ENCODE results near the gene TEC. TPM values are rescaled to one million over a fixed set of nuclear protein-coding genes. Genes with fewer than 3 reads are reported as not detected.

TEC gene
- total RNA-seq, 2 experiments from 2014 or later: 2.8 TPM

GRCh38 chr4:48110452-48110978, 159.1 kb downstream of the TEC start:
- H3K36me3 ChIP-seq (ENCODE audit: insufficient read depth, low read length): peaks cover 67% of the 10 kb centered on the region

GRCh38 chr4:48109413-48110263, 160.0 kb downstream of the TEC start:
- Histone ChIP-seq H3K27ac (ENCODE audit: low read depth in 1 of 2, low read length in 2 of 2) (no peak overlapping the region), H3K4me1 (ENCODE audit: insufficient read depth, low read length) (peaks cover 5% of the 10 kb centered on the region), H3K27me3 (ENCODE audit: control insufficient read depth in 1 of 2, insufficient read depth in 2 of 2, low read length in 2 of 2) (no peaks in the 10 kb centered on the region), H3K9me3 (ENCODE audit: control insufficient read depth in 1 of 2, insufficient read depth in 1 of 2, low read length in 2 of 2) (no peaks in the 10 kb centered on the region), H3K36me3 (ENCODE audit: insufficient read depth, low read length) (peaks cover 73% of the 10 kb centered on the region), H3K4me3 (ENCODE audit: low read length) (no peak overlapping the region)
- Mint-ChIP-seq H3K36me3 (ENCODE audit: low read depth) (peaks cover 94% of the 10 kb centered on the region), H3K9me3 (no peaks in the 10 kb centered on the region), H3K4me3 (no peak overlapping the region), H3K4me1 (ENCODE audit: low read depth) (peaks cover 54% of the 10 kb centered on the region), H3K27ac (peak overlapping the region; percentile 70), H3K27me3 (no peaks in the 10 kb centered on the region)
- ATAC-seq (ENCODE audit: poor library complexity) (peak; percentile 85), DNase-seq (peak in 4 of 14 experiments; percentile 34 to 74 (median 68))
- TF ChIP-seq, protein P1, sequence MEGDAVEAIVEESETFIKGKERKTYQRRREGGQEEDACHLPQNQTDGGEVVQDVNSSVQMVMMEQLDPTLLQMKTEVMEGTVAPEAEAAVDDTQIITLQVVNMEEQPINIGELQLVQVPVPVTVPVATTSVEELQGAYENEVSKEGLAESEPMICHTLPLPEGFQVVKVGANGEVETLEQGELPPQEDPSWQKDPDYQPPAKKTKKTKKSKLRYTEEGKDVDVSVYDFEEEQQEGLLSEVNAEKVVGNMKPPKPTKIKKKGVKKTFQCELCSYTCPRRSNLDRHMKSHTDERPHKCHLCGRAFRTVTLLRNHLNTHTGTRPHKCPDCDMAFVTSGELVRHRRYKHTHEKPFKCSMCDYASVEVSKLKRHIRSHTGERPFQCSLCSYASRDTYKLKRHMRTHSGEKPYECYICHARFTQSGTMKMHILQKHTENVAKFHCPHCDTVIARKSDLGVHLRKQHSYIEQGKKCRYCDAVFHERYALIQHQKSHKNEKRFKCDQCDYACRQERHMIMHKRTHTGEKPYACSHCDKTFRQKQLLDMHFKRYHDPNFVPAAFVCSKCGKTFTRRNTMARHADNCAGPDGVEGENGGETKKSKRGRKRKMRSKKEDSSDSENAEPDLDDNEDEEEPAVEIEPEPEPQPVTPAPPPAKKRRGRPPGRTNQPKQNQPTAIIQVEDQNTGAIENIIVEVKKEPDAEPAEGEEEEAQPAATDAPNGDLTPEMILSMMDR (IDR thresholded peaks at IDR 0.05): peak; percentile 81
- intact Hi-C loops (cut with DNase I, micrococcal nuclease): loop anchor here in 1 of 2 experiments (1.0 kb wide), 1 partner anchor 32 kb away; no protein-coding TSS in a partner anchor
- ChIA-PET POLR2A (interaction anchor here (1.0 to 2.9 kb wide), 2 partner anchors 15 to 29 kb away, joined by 5 to 12 read pairs; no protein-coding TSS in a partner anchor), CTCF (interaction anchor here (1.0 to 2.7 kb wide), 6 partner anchors 12 to 32 kb away, joined by 3 to 9 read pairs (median 5); no protein-coding TSS in a partner anchor)

More at GRCh38 chr4:48110452-48110978, 159.1 kb downstream of the TEC start:
- DNase-seq (no peak), ATAC-seq (ENCODE audit: poor library complexity) (no peak)
- H3K27me3 Mint-ChIP-seq: no peaks in the 10 kb centered on the region
- Histone ChIP-seq H3K27me3 (ENCODE audit: control insufficient read depth in 1 of 2, insufficient read depth in 2 of 2, low read length in 2 of 2) (no peaks in the 10 kb centered on the region), H3K9me3 (ENCODE audit: control insufficient read depth in 1 of 2, insufficient read depth in 1 of 2, low read length in 2 of 2) (no peaks in the 10 kb centered on the region), H3K4me3 (ENCODE audit: low read length) (no peak overlapping the region), H3K4me1 (ENCODE audit: insufficient read depth, low read length) (peaks cover 5% of the 10 kb centered on the region), H3K27ac (ENCODE audit: low read depth in 1 of 2, low read length in 2 of 2) (no peak overlapping the region)
- ChIA-PET POLR2A (interaction anchor here (2.9 kb wide), 1 partner anchor 29 kb away, joined by 12 read pairs; no protein-coding TSS in a partner anchor), CTCF (interaction anchor here (1.8 to 2.7 kb wide), 3 partner anchors 19 to 29 kb away, joined by 3 to 9 read pairs (median 9); no protein-coding TSS in a partner anchor)
- H3K4me1 Mint-ChIP-seq (ENCODE audit: low read depth): peaks cover 56% of the 10 kb centered on the region
- no peaks in the 10 kb centered on the region for H3K9me3 Mint-ChIP-seq
- H3K4me3 Mint-ChIP-seq: no peak overlapping the region
- peak overlapping the region; percentile 52 for H3K27ac Mint-ChIP-seq
- H3K36me3 Mint-ChIP-seq (ENCODE audit: low read depth): peaks cover 94% of the 10 kb centered on the region
- TF ChIP-seq, protein P1 (IDR thresholded peaks at IDR 0.05): no peak
- intact Hi-C loops (cut with DNase I, micrococcal nuclease): no loop called here

DNA sequence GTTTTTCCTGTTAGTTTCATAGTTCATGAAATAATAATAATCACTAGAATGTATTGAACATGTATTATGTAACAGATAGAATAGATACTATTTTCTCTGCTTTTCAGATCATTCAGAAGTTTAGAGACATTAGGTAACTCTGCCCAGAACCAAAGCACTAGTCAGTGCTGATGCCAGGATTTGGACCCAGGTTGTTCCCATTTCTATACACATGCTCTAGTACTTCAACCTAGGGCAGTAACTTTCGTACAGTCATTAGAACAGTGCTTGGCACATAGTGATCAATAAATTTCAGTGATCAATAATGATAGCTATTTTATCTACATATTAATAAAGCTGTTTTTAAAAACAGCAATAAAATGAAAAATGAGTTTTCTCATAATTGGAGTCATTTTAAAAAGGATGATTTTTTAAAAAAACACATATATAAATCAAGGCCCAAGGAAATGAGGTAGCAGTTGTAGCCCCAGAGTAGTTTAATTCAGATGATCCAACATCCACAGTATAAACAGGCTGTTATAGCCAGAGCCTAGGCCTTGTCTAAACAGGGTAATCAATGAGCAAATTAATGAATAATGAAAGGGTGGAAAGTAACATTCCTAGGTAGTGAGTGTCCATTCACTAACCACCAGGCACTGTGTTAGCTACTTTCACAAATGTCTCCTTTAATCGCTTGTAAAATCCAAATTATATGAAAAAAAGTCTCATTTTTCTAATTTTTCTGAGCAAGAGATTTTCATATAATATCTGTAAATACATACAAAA, 161.1 kb downstream of the TEC start:
- no peaks in the 10 kb centered on the region for H3K27me3 Mint-ChIP-seq
- TF ChIP-seq, protein P1 (IDR thresholded peaks at IDR 0.05): no peak
- H3K4me3 Mint-ChIP-seq: no peak overlapping the region
- Histone ChIP-seq H3K4me3 (ENCODE audit: low read length) (no peak overlapping the region), H3K9me3 (ENCODE audit: control insufficient read depth in 1 of 2, insufficient read depth in 1 of 2, low read length in 2 of 2) (no peaks in the 10 kb centered on the region), H3K36me3 (ENCODE audit: insufficient read depth, low read length) (peaks cover 79% of the 10 kb centered on the region), H3K27me3 (ENCODE audit: control insufficient read depth in 1 of 2, insufficient read depth in 2 of 2, low read length in 2 of 2) (no peaks in the 10 kb centered on the region), H3K4me1 (ENCODE audit: insufficient read depth, low read length) (peaks cover 2% of the 10 kb centered on the region), H3K27ac (ENCODE audit: low read depth in 1 of 2, low read length in 2 of 2) (no peak overlapping the region)
- no peaks in the 10 kb centered on the region for H3K9me3 Mint-ChIP-seq
- H3K4me1 Mint-ChIP-seq (ENCODE audit: low read depth): peaks cover 43% of the 10 kb centered on the region
- H3K36me3 Mint-ChIP-seq (ENCODE audit: low read depth): peaks cover 89% of the 10 kb centered on the region
- H3K27ac Mint-ChIP-seq: no peak overlapping the region
- DNase-seq (no peak), ATAC-seq (ENCODE audit: poor library complexity) (no peak)
- CTCF ChIA-PET: interaction anchor here (1.1 to 2.7 kb wide), 3 partner anchors 14 to 34 kb away, joined by 4 to 9 read pairs (median 4); no protein-coding TSS in a partner anchor
- intact Hi-C loops (cut with DNase I, micrococcal nuclease): loop anchor here in 1 of 2 experiments (1.0 kb wide), 1 partner anchor 33 kb away; no protein-coding TSS in a partner anchor
- POLR2A ChIA-PET: interaction anchor here (1.0 to 2.9 kb wide), 2 partner anchors 16 to 31 kb away, joined by 5 to 12 read pairs; no protein-coding TSS in a partner anchor
